ENCODE measurements around the gene IMMP2L.

IMMP2L gene

DNA sequence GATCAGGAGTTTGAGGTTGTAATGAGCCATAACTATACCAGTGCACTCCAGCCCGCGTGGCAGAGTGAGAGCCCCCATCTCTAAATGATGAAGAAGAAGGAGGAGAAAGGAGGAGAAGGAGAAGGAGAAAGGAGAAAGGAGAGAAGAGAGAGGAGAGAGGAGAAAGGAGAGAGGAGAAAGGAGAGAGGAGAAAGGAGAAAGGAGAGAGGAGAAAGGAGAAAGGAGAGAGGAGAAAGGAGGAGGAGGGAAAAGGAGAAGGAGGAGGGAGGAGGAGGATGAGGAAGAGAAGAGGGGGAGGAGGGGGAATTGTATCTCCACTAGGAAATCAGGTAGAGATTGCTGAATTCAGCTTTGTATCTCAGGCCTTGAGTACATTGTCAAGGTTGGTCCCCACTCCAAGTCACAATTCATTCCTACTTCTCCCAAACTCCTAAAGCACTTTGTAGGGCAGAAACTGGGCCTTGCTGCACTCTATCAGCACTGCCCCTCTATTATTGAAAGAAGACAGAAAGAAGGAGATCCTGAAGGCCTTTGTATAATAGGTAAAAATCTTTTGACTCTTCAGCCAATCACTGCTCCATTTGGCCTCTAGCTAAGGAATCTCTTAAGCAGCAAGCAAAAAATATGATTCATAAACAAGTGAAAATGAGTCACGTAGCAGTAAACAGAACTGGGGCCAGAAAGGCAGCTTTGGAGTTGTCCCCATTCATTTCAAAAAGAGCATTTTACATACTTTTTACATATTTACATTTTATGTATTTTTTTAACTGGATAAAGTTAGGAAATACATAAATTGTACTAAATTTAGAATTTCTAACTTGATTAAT lies 178.0 kb downstream of the IMMP2L start:
- no peak for DNase-seq

GRCh38 chr7:111383133-111383532 lies 179.2 kb downstream of the IMMP2L start:
- DNase-seq: no peak

GRCh38 chr7:111381590-111381989 lies 180.7 kb downstream of the IMMP2L start:
- no peak for DNase-seq

- no peak for DNase-seq
Measured at GRCh38 chr7:111380945-111381344, 181.3 kb downstream of the IMMP2L start.

- no peak for DNase-seq
Measured at GRCh38 chr7:111374027-111374426, 188.3 kb downstream of the IMMP2L start.

DNA sequence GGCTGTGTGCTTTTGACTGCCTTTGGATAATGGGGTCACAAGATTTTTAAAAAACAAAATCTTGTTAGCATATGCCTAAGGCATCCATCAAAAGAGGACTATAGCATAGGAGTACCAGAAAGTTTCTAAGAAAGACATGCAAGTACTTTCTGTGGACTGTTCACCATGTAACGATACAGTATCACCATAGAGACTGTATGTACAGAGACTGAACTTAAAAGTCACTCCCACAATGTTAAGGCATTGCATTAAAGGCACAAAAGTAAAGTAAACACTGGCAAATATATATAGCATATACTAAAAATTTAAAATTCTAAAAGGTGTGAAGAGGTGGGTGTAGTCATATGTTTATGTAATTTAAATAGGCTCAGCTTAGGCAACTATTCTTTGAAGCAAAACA lies 190.9 kb downstream of the IMMP2L start:
- DNase-seq: no peak

GRCh38 chr7:111370002-111370401 lies 192.3 kb downstream of the IMMP2L start:
- DNase-seq: no peak

- no peak for DNase-seq
Measured at GRCh38 chr7:111368381-111369065, 193.8 kb downstream of the IMMP2L start.

- DNase-seq: no peak
Measured at GRCh38 chr7:111364413-111364812, 197.9 kb downstream of the IMMP2L start.

DNA sequence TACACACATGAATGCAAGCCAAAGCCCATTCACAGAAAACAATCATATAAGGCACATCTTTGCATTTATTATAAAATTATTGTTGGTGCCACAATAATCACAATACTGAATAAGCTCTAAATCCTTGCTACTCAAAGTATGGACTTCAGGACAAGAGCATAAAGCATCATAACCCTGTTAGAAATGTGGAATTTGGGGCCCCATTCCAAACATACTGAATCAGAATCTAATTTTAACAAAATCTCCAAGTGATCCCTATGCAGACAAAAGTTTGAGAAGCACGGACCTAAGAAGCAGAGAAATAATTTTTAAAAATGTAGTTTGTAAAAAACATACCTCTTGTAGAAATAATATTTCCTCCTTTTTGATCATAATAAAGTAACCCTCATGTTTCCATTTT lies 199.2 kb downstream of the IMMP2L start:
- DNase-seq: no peak

GRCh38 chr7:111362506-111363054 lies 199.7 kb downstream of the IMMP2L start:
- DNase-seq: no peak

GRCh38 chr7:111358915-111359314 lies 203.4 kb downstream of the IMMP2L start:
- no peak for DNase-seq

- DNase-seq: no peak
Measured at GRCh38 chr7:111357691-111358090, 204.6 kb downstream of the IMMP2L start.

- DNase-seq: no peak
Measured at GRCh38 chr7:111356941-111357340, 205.4 kb downstream of the IMMP2L start.

DNA sequence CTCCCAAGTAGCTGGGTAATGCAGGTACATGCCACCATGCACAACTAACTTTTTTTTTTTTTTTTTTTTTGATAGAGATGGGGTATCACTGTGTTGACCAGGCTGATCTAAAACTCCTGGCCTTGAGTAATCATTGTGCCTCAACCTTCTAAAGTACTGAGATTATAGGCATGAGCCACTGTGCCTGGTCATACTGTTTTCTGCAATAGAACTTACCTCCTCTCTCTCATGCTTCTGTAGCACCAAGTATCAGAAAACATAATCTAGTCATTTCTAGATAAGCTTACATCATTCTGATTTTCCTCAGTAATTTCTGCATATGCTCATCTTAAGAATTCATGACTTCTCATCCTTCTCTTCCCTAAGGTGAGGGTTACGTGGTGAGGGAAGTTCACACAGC lies 210.0 kb downstream of the IMMP2L start:
- no peak for DNase-seq

DNA sequence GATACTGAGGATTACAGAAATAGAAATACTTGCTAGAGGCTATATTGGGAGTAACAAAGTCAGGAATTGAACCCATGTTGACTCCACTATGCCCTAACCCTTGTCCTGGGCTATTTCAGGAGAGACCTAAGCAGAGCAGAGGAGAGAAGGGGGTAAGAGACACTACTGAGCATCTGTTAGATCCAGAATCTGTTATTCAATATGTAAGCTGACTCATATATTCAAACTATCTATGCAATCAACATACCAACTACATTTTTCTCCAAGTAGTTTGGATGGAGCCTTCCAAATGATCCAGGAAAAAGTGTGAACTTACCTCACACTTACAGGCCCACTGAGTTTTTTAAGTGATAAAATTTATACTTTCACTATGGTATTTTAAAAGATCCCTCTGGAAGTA lies 216.1 kb downstream of the IMMP2L start:
- no peak for DNase-seq

DNA sequence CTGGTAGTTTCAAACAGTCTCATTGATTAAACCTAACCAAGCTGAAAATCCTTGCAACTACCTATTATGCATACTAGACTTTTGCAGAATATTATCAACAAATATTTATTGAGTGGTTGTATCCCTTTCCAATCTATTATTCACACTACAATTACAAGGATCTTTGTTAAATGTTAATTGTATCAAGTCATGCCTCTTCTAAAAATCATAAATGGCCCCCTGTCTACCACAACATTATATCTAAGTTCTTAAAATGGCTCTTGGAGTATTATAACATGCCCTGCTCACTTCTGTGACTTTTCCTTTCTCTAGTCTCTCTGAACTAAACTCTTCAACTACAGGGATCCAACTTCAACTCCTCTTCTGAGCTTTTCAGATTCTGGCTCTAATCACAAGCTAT lies 219.3 kb downstream of the IMMP2L start:
- DNase-seq: no peak

DNA sequence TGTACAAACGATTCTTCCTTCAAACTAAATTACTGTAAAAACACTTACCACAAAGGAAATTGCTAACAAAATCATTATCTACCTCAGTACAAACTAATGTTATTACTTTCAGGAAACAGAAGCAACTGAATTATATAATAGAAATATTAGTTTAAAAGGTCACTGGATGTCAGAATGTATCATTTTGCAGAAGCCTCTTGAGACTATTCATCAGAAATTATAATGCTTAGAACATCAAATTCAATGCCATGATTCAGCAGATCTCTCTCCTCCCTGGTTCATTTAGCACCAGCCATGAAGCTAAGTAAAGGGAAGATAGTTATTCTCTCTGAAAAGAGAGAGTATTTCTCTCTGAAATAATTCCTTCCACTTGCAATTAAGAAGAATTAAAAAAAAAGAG lies 223.3 kb downstream of the IMMP2L start:
- DNase-seq: no peak

DNA sequence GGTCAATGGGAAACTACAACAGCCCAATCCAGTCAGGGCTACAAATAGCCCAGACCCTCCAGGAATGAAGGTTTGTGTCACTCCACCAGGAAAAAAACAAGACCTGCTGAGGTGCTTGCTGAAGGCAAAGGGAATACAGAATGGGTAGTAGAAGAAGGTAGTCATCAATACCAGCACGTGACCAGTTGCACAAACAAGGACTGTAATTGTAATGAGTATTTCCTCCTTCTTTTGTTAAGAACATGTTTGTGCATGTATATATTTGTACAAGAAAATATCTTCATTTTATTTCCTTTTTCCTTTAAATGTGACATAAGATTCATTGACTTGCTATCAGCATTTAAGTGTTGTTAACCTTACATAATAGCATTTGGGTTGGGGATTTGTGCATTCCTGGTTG lies 229.3 kb downstream of the IMMP2L start:
- no peak for DNase-seq

- DNase-seq: no peak
Measured at GRCh38 chr7:111330235-111330523, 232.1 kb downstream of the IMMP2L start.

- DNase-seq: no peak
Measured at GRCh38 chr7:111329367-111330234, 232.7 kb downstream of the IMMP2L start.

- no peak for DNase-seq
Measured at GRCh38 chr7:111328487-111328886, 233.8 kb downstream of the IMMP2L start.

DNA sequence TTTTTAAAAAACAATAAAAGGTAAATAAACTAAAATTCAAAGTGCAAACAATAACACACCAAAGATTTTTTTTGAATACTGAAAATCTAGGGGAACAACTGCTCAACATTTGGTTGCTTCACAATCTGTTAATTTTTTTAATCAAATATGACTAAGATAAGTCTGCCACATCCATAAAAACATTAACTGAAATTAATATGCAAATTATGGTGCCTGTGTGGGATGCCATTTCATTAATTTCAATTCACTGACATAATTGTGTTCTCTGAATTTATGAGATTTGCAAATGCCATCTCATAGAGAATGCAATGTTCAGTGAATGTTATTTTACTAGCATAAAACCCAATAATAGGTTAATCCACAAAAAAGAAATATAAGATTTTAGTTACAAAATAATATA lies 237.5 kb downstream of the IMMP2L start:
- no peak for DNase-seq

GRCh38 chr7:111324228-111324627 lies 238.1 kb downstream of the IMMP2L start:
- DNase-seq: no peak

All from GDM1 (cell line).